ENCODE results near the gene FAM83F. TPM values are rescaled to one million over a fixed set of nuclear protein-coding genes. Genes with fewer than 3 reads are reported as not detected.
"Not testable (repeated sequence)": the region's sequence is repeated elsewhere in the genome, so short reads cannot be mapped to it uniquely, and the experiment has no call there.

The FAM83F gene
- total RNA-seq, 1 experiment from 2014 or later = 21.0 TPM

- CTCF ChIA-PET = interaction anchor here (0.6 to 1.1 kb wide), 5 partner anchors 12 to 412 kb away, joined by 3 to 6 read pairs (median 3); partner anchors contain the start of gene TMA7B
- no peaks in the 10 kb centered on the region for H3K36me3 Mint-ChIP-seq (ENCODE audit: insufficient read depth, unreplicated experiment)
- BruUV-seq (replicated peaks) = no TSS peak
Measured at GRCh38 chr22:39947220-39948216, 47.2 kb upstream of the FAM83F start.

GRCh38 chr22:39949964-39950737 lies 44.6 kb upstream of the FAM83F start:
- no TSS peak for BruUV-seq (replicated peaks)
- intact Hi-C loops (cut with micrococcal nuclease; ENCODE audit: unreplicated experiment) = loop anchor here (5.0 kb wide), 1 partner anchor 47 kb away; no protein-coding TSS in a partner anchor

More at GRCh38 chr22:39947220-39948216, 47.2 kb upstream of the FAM83F start:
- Mint-ChIP-seq H3K4me3 (ENCODE audit: low read depth, unreplicated experiment) (no peak overlapping the region), H3K27me3 (ENCODE audit: unreplicated experiment) (peaks cover 17% of the 10 kb centered on the region), H3K4me1 (ENCODE audit: low read depth, unreplicated experiment) (peaks cover 19% of the 10 kb centered on the region), H3K9me3 (ENCODE audit: low read depth, unreplicated experiment) (no peaks in the 10 kb centered on the region), H3K27ac (ENCODE audit: unreplicated experiment) (no peak overlapping the region)
- intact Hi-C loops (cut with micrococcal nuclease; ENCODE audit: unreplicated experiment) = loop anchor here (5.0 kb wide), 1 partner anchor 50 kb away; no protein-coding TSS in a partner anchor
- TF ChIP-seq CTCF (IDR thresholded peaks at IDR 0.05; ENCODE audit: unreplicated experiment) = no peak
- DNase-seq = no peak

GRCh38 chr22:39951603-39952293 lies 43.0 kb upstream of the FAM83F start:
- intact Hi-C loops (cut with micrococcal nuclease; ENCODE audit: unreplicated experiment); H3K4me3 Mint-ChIP-seq (ENCODE audit: low read depth, unreplicated experiment); CTCF ChIA-PET; BruUV-seq (replicated peaks); H3K27ac Mint-ChIP-seq (ENCODE audit: unreplicated experiment); DNase-seq; H3K36me3 Mint-ChIP-seq (ENCODE audit: insufficient read depth, unreplicated experiment); H3K9me3 Mint-ChIP-seq (ENCODE audit: low read depth, unreplicated experiment): not testable (repeated sequence)
- Mint-ChIP-seq H3K4me1 (ENCODE audit: low read depth, unreplicated experiment) (peaks cover 15% of the 10 kb centered on the region), H3K27me3 (ENCODE audit: unreplicated experiment) (peaks cover 17% of the 10 kb centered on the region)

More at GRCh38 chr22:39949964-39950737, 44.6 kb upstream of the FAM83F start:
- H3K4me1 Mint-ChIP-seq (ENCODE audit: low read depth, unreplicated experiment) = peaks cover 19% of the 10 kb centered on the region
- peaks cover 17% of the 10 kb centered on the region for H3K27me3 Mint-ChIP-seq (ENCODE audit: unreplicated experiment)
- H3K9me3 Mint-ChIP-seq (ENCODE audit: low read depth, unreplicated experiment) = no peaks in the 10 kb centered on the region
- DNase-seq = no peak
- TF ChIP-seq CTCF (IDR thresholded peaks at IDR 0.05; ENCODE audit: unreplicated experiment) = no peak
- H3K4me3 Mint-ChIP-seq (ENCODE audit: low read depth, unreplicated experiment) = no peak overlapping the region
- H3K36me3 Mint-ChIP-seq (ENCODE audit: insufficient read depth, unreplicated experiment) = no peaks in the 10 kb centered on the region
- no peak overlapping the region for H3K27ac Mint-ChIP-seq (ENCODE audit: unreplicated experiment)
- CTCF ChIA-PET = no interaction called here

- no TSS peak for BruUV-seq (replicated peaks)
- no peak for DNase-seq
- no peak for TF ChIP-seq CTCF (IDR thresholded peaks at IDR 0.05; ENCODE audit: unreplicated experiment)
- Mint-ChIP-seq H3K9me3 (ENCODE audit: low read depth, unreplicated experiment) (no peaks in the 10 kb centered on the region), H3K4me1 (ENCODE audit: low read depth, unreplicated experiment) (peaks cover 9% of the 10 kb centered on the region), H3K27ac (ENCODE audit: unreplicated experiment) (no peak overlapping the region), H3K27me3 (ENCODE audit: unreplicated experiment) (peaks cover 23% of the 10 kb centered on the region), H3K4me3 (ENCODE audit: low read depth, unreplicated experiment) (no peak overlapping the region), H3K36me3 (ENCODE audit: insufficient read depth, unreplicated experiment) (no peaks in the 10 kb centered on the region)
- intact Hi-C loops (cut with micrococcal nuclease; ENCODE audit: unreplicated experiment) = no loop called here
- CTCF ChIA-PET = interaction anchor here (0.7 to 1.0 kb wide), 2 partner anchors 19 to 72 kb away, joined by 3 read pairs; no protein-coding TSS in a partner anchor
Measured at GRCh38 chr22:39952347-39952746, 42.4 kb upstream of the FAM83F start.

Measured in Calu3 (cell line).